Non-pigmented ciliary epithelial cell (primary cell): ENCODE data around the gene ZDHHC14.
"Not testable (repeated sequence)": the region's sequence is repeated elsewhere in the genome, so short reads cannot be mapped to it uniquely, and the experiment has no call there.

ENCODE experiments used
- DNase-seq: peaks from one replicate; pipeline ENCODE4 v3.0.0-alpha.2; 2010; ENCODE audit warnings: low read depth

ZDHHC14 gene

DNA sequence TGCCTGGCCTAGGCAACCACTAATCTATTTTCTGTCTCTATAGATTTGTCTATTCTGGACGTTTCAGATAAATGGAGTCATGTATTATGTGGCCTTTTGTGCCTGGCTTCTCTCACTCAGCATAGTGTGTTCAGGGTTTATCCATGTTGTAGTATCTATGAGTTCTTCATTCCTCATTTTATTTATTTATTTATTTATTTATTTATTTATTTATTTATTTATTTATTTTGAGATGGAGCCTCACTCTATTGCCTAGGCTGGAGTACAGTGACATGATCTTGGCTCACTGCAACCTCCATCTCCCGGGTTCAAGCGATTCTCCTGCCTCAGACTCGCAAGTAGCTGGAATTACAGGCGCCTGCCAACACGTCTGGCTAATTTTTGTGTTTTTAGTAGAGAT is 86.3 kb downstream of the ZDHHC14 start:
- not testable (repeated sequence) for DNase-seq

DNA sequence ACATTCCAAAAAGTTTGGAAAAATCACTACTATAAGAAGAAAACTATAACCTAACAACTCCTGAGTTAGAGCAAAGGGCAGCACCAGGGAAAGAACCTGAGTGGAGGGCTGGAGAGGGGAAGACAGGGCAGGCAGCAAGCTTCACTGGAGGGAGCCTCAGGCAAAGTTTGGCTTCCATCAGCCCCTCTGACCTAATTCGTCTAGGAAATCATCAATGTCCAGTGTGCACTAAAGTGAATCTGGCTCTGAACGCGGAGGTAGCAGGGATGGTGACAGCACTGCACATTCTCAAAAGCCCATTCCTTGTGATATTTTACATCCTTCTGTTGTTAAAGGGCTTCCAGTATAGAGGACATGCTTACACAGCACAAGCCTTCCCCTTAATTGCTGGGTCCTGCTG is 87.1 kb downstream of the ZDHHC14 start:
- DNase-seq = no peak

DNA sequence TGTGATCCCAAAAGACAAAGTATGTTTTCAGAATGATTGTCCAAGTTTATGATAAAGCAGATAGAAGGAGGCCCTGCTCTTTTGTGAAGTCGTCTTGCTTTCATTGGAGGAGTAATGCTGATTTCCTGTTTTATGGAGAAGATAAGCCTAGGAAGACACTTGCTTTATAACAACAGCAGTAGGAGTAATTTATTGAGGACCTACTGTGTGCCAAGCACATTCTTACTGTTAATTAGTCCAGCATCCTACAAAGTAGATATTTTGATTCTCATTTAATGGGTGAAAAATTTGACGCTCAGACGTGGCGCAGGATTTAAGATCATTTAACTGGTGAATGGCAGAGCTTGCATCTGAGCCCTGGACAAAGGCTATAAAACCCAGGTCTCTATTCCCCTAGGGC is 87.6 kb downstream of the ZDHHC14 start:
- no peak for DNase-seq

DNA sequence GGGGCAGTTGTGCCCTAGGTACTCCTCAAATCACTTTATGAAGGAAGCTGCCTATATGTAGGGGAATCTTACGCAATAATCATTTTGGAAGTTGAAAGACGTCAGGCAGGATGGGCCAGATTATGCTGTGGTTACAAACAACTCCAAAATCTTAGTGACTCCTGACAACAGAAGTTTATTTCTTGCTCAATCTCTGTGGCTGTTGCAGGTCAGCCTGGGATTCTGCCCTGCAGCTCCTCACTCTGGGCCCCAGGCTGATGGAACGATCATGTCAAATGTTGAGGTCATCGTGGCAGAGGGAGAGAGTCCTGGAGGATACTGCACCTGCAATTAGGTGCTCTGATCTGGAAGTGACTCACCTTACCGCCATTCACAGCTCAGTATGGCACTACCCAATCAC is 88.4 kb downstream of the ZDHHC14 start:
- DNase-seq = no peak

DNA sequence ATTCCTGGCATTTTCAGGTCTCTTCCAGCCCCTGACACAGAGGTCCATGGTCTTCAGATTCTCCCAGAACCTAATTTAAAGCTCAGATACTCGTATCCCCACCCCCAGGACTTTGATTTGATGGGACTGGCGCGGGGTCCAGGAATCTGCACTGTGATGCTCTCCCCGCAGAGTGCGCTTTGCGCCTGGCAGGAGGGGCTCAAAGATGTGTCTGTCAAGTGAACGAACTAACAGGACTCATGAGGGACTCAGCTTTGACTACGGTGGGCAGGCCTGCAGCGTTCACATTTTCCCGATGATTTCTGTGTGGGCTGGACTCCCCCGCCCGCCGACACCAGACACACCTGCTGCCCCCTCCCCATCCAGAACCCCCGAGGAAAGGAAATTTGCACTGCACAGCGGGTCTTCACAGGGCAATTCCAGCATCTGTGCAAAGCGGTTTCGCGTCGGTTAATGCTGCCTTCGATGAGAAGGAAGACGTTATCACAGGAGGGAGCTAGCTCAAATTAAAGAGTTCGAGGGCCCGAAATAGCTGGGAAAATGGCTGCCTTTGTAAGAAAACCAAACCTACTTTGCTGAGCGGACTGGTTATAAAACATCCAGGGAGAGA is 90.2 kb downstream of the ZDHHC14 start:
- no peak for DNase-seq

DNA sequence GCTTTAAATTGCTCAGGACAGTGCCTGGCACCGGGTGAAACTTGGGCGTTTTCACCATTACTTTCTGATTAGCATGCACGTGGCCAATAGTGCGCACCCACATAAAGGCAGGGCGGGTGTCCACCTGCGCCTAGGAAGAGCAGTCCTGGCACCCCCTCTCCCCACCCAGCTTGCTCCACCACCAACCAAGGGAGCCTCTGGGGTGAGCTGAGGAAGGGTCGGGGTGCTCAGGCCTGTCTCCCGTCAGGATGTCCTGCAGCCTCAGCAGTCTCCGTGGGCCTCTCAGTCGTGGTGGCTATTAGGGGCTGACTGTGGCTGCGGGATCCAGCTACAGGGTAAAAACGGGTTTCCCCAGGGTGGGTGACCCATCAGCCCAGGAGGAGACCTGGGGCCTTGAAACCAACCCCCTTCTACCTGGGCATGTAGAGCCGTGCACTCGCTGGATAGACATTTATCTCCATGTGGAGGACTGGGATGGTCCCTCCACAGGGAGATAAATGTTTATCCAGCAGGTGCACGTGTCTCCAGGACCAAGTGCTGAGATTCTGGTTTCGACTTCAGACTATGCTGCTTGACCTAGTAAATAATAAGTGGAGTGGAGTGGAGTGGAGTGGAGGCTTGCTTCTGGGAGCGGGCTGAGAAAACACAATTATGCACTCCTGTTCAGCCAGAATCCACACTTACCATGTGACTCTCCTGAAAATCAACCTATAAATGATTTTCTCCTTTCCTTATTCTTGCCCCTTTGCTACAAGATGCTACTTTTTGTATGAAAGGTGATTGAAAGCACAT is 91.1 kb downstream of the ZDHHC14 start:
- no peak for DNase-seq

DNA sequence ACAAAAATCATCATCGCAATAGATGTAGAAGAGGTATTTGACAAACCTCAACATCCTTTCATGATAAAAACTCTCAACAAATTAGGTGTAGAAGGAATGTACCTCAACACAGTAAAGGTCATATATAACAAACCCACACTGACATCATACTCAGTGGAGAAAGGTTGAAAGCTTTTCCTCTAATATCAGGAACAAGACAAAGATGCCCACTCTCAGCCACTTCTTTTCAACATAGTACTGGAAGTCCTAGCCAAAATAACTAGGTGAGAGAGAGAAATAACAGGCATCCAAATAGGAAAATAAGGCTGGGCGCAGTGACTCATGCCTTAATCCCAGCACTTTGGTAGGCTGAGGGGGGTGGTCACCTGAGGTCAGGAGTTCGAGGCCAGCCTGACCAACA is 95.8 kb downstream of the ZDHHC14 start:
- no peak for DNase-seq

DNA sequence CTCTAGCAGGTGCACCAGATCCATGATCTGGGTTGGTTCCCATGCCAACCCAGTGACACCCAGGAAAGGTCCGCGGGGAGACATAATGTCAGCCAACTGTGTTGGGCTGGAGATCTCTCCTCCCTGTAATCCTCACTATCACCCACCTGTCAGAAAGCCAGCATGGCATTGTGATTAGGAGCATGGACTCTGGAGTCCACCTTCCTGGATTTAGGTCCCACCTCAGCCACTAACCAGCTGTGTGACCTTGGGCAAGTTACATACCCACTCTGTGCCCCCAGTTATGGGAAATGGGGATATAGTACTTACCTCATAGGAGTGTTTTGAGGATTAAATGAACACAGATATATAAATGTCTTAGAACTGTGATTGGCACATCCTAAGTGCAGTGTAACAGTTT is 97.9 kb downstream of the ZDHHC14 start:
- no peak for DNase-seq

DNA sequence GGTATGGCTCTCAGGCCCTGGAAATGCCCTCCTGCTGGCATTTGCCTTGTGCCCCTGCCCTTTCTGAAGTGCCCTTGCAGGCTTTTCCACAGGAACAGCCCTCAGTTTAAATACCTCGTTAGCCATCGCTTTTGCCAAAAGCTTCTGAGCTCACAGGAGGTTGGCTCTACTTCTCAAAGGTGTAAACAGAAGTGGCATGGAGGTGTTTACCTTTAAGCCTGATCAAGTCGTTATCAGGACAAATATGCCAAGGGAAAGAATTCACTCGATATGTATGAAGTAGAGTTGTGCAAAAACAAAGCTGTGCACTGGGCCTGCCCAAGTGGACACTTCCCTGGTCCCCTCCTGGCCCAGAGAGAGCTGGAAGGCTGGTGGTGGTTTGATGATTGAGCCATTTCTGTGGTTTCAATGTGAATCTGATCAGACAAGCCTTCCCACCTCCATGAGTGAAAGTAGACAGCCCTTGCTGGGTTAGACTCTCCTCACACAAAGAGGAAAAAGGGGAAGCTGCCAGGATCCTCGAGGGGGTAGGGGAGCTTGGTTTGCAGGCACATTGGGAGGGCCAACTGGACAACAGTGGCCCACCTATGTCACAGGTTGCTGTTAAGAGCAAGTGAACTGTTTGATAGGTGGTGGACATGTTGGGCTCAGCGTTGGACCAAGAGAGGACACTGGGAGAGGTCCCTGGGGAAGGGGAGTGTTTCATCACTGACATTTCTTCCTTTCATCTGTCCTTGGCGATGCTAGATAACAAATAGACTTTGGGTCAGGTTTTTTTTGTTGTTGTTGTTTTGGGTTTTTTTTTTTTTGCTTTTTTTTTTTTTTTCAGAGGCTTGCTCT is 98.7 kb downstream of the ZDHHC14 start:
- no peak for DNase-seq

DNA sequence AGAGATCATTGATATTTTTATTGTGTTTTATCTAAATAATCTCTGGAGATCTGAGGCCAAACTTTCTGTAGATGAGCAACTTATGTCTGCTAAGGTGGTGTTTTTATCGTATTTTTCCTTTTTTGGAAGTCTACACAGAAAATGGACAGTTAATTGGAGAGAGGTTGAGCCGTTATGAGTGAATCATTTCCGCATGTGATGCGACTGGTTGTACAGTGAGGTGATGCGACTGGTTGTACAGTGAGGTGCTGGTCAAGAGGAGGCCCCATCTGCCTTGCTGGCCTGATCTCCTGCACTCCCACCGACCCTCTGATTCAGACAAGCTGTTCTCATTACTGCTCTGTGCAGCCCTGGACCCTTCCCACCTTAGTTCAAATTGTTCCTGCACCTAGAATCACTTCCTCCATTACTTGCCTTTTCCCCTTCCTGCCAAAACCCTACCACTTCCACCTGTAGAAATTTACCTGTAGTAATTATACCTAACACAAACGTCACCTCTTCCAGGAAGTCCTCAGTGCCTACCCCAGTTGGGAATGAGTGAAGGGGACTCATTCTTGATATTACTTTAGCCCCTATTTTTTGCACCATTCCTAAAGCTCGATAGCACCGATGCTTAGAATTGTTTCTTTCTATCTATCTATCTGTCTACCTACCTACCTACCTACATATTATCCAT is 100.3 kb downstream of the ZDHHC14 start:
- no peak for DNase-seq

DNA sequence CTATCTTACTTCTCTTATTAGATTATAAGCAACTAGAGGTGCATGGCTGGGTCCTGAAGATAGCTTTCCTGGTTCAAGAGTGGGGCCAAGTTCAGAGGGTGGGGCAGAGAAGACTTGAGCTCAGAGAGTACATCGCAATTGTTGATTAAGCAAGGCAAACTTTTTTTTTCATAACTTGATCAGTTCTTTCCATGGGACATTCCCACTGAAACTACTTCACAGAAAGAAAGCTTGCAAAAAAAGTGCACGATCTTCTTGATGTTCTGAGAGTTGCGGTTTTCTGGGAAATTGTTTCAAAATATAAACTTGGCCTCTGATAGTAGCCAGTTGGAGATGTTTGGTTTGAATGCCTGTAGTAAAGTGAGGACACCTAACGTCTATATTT is 100.9 kb downstream of the ZDHHC14 start:
- DNase-seq = no peak

DNA sequence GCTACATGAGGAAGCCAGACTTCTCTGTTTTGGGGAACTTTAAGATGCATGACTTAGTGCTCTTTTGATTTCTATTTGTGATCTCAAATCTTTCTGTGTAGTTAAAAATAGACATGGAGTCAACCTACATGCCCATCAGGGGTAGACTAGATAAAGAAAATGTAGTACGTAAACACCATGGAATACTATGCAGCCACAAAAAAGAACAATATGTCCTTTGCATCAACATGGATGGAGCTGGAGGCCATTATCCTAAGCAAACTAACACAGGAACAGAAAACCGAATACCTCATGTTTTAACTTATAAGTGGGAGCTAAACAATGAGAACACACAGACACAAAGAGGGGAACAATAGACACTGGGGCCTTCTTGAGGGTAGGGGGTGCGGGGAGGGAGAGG is 102.8 kb downstream of the ZDHHC14 start:
- DNase-seq = no peak

DNA sequence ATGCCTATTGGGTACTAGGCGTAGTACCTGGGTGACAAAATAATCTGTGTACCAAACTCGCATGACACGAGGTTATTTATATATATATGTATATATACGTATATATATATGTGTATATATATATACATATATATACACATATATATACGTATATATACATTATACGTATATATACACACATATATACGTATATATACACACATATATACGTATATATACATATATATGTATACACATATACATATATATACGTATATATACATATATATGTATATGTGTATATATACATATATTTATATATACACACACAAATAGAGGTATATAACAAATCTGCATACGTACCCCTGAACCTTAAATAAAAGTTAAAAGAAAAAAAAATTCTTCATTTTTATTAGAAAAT is 103.2 kb downstream of the ZDHHC14 start:
- DNase-seq = no peak

DNA sequence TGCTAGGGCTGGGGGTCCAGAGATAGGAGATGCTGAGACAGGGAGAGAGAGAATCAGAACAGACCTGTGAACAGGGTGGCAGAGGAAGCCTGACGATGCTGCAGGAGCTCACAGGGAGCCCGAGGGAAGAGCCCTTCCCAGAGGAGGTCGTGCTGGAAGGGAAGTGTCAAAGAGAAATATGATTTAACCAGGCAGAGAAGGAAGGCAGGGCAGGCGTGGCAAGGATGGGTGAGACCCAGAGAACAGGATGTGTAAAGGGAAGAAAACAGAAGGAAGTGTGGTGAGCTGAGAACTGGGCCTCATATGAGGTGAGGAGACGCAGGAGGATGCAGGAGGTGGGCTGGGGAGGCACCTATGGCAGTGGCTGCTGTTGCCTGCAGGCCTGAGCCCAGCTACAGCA is 105.6 kb downstream of the ZDHHC14 start:
- no peak for DNase-seq

DNA sequence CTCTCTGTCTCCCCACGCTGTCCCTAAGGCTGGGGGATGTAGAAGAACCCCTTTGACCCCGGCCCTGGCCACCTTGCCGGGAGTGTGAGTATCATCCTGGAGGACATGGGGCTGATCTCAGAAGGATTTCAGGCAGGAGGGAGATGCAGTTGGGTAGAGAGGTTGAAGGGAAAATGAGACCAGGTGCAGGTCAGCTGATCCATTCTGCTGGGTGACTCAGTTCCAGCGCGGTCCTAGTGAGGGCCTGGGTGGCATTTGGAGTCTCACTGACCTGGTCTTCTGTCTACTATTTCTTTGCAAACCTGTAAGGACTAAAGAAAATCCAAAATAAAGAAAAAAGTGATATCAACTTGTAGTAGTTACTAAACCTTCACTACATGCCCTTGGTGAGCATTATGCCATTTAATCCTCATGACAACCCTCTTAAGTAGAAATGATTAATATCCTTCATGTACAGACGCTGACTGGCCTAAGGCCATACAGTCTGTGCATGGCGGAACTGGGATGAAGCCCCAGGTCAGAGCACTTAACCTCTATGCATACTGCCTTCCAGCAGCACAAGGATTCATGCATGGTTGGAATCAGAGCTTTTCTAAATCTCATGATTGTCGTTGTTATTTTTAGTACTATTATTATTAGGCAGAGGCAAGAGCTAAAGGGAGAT is 106.3 kb downstream of the ZDHHC14 start:
- DNase-seq = no peak

DNA sequence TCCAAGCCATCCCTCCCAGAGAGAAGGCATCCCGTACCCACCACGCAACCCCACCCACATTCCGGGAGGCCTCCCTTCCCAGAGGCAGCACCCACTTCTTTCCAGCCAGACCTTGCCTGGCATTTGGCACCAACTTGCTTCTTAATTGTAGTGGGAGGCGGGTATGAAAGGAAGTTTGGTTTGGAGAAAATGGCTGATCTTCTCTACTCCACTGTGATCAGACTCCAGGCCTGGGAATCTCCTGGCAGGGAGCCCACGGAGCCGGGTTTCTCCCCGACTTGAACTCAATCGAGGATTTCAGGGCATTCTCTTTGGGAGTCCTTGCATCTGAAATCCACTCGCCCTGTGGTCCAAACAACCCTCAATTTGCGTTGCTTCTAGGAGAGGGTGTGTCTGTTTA is 107.1 kb downstream of the ZDHHC14 start:
- DNase-seq = no peak

DNA sequence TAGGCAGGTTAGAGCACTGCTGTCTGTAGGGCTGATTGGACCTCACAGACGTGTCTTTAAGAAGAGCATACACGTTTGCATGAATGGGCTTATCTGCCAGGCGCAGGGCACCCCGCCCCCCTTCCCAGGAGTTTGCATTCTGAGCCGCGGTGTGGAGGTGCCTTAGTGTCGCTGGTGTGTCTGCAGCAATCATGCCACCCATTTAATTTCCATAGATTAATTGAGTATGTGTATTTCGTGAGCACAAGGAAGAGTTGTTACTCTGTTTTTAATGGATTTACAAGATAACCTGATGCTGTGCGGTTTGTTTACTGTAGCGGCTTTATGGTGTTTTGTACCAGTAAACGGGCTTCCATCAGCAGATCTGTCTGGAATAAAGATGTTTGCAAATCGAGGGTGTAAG is 107.7 kb downstream of the ZDHHC14 start:
- DNase-seq = no peak

DNA sequence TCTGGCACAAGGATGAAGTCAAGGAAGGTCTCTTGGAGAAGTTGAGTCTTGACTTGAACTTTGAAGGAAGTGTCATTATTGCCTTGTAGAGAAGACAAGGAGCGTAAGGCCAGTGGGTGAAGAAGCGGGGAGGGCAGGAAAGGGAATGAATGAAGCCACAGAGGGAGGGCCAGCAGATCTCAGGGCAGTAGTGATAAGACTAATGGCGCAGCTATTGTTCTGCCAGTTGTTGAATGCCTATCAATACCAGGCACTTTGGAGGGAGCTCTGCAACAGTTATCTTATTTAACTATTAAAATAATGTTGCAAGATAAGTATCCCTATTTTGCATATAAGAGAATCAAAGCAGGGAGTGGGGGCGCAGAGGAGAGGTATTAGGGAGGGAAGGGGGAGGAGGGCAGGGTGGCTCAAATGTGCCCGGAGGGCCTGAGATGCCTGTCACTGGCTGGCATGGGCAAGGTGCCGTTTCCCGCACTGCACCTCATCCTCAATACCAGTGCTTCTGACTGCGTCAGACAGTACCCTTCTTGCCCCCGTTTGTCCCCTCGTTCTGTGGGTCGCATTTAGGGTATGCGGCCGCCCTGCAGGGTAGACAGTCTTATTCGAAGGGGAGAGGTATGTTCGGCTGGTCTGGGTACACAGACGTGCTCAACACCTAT is 109.8 kb downstream of the ZDHHC14 start:
- DNase-seq = no peak

DNA sequence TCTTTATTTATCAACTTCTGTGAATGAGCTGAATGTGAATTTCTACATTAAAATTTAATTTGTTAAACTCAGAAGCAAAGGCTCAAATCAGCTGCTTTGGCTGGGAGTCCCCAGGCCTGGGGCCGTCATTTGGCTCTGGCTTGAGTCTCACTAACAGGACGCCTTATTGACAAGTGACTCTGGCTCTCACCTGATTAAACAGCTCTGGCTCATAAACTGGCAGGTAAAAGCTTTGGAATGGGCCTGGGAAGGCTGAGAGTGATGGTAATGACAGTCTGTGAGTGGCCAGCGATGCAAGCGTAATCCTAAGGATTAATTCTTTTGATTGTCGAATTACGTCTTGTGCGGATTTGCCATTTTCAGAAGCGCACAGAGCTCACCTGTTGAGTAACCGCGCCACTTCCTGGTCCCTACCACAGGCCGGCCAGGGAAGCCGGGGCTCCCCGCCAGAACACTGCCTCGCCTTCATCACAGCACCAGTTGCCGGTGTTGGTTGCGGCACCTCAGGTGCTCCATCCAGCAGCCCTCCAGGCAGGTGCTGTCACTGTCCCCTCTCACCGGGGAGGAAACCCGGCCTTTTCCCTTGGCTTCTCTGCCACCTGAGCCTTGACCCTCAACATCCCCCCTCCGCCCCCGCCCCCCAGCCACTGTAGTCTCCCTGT is 110.7 kb downstream of the ZDHHC14 start:
- no peak for DNase-seq

DNA sequence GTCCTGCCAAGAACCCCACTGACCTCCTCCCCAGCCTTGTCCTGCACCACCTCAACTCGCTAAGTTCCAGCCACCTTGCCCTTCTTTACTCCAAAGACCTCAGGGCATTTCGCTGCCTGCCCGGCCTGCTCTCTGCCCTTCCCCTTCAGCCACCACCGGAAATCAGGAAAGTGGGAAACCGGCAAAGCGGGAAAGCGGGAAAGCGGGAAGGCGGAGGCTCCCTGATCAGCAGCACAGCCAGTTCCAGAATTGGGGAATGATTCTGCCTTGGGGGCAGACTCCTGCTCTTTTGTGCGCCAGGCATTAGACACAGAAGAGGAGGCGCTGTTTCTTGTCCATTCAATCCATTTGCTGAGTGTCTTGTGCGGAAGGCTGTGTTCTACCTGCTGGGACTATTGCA is 111.3 kb downstream of the ZDHHC14 start:
- DNase-seq = no peak

DNA sequence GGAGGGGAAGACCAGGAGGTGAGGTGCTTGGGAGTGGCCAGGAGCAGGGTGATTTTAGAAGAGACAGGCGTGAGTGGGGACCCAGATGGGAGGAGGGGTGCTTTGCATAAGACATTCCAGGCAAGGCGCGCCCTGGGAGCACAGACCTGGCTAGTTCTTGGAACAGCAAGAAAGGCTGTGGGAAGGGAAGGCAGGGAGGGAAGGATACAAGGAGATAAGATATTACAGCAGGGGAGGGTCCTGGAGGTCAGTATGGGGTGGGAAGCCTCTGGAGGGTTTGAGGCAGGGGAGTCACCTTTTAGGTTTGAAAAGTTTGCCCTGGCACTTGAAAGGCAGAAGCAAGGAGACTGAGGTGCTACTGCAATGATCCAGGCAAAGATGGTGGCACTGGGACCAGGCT is 111.8 kb downstream of the ZDHHC14 start:
- no peak for DNase-seq
